Activated CD4-positive, CD25-positive, alpha-beta regulatory T cell (primary cell): ENCODE measurements around the gene SCAF8.
"Not testable (repeated sequence)": the region's sequence is repeated elsewhere in the genome, so short reads cannot be mapped to it uniquely, and the experiment has no call there.

Experiments
- DNase-seq, 4 experiments: peaks; one replicate each; lab custom pipeline; 2025; lab: John Stamatoyannopoulos, UW

The SCAF8 gene

GRCh38 chr6:154733183-154733625, at the start of gene SCAF8:
TSS of gene SCAF8 (plus strand) at chr6:154733416. CDS start at chr6:154733901, 485 bp downstream.
- DNase-seq = peak; percentile 73 to 80 (median 76)

GRCh38 chr6:154683756-154684523, 49.3 kb upstream of the SCAF8 start:
- no peak for DNase-seq

GRCh38 chr6:154686162-154686561, 47.1 kb upstream of the SCAF8 start:
- DNase-seq = no peak

GRCh38 chr6:154689493-154690255, 43.5 kb upstream of the SCAF8 start:
- no peak for DNase-seq

GRCh38 chr6:154690857-154691256, 42.4 kb upstream of the SCAF8 start:
- no peak for DNase-seq

- DNase-seq = no peak
Observed at GRCh38 chr6:154696661-154697060, 36.6 kb upstream of the SCAF8 start.

- DNase-seq = no peak
Observed at GRCh38 chr6:154703124-154703523, 30.1 kb upstream of the SCAF8 start.

- DNase-seq = no peak
Observed at GRCh38 chr6:154705471-154706113, 27.6 kb upstream of the SCAF8 start.

GRCh38 chr6:154706389-154706788, 26.8 kb upstream of the SCAF8 start:
- DNase-seq = no peak

GRCh38 chr6:154709621-154710020, 23.6 kb upstream of the SCAF8 start:
- DNase-seq = no peak

- DNase-seq = no peak
Observed at GRCh38 chr6:154710689-154711088, 22.5 kb upstream of the SCAF8 start.

- DNase-seq = no peak
Observed at GRCh38 chr6:154715446-154715845, 17.8 kb upstream of the SCAF8 start.

GRCh38 chr6:154716350-154716749, 16.9 kb upstream of the SCAF8 start:
- DNase-seq = not testable (repeated sequence)

GRCh38 chr6:154719433-154719832, 13.8 kb upstream of the SCAF8 start:
- no peak for DNase-seq

- no peak for DNase-seq
Observed at GRCh38 chr6:154719854-154720253, 13.4 kb upstream of the SCAF8 start.

GRCh38 chr6:154721460-154721859, 11.8 kb upstream of the SCAF8 start:
- no peak for DNase-seq

GRCh38 chr6:154726887-154727286, 6.3 kb upstream of the SCAF8 start:
- DNase-seq = no peak

- DNase-seq = no peak
Observed at GRCh38 chr6:154731296-154732218, 1.7 kb upstream of the SCAF8 start.

- peak in 1 of 4 experiments; percentile 38 for DNase-seq
Observed at GRCh38 chr6:154732538-154733182, 556 bp upstream of the SCAF8 start.

GRCh38 chr6:154733626-154734382, 588 bp downstream of the SCAF8 start:
- DNase-seq = peak; percentile 75 to 80 (median 79)
